Upper lobe of left lung (tissue), 6 donors: ENCODE data around the gene PAX2. TPM values are rescaled to one million over a fixed set of nuclear protein-coding genes. Genes with fewer than 3 reads are reported as not detected.

ENCODE experiments used
- ATAC-seq, 2 donors: fragments of 200-7000 bp; cut with Tn5 transposase; one replicate each; pipeline ENCODE4 v1.9.1; 2022; ENCODE audit warnings: mild to moderate bottlenecking in 2 of 2, moderate library complexity in 2 of 2; ENCODE audit not compliant: low FRiP score in 2 of 2
- DNase-seq, 2 donors: peaks; one replicate each; pipeline ENCODE4 v3.0.0-alpha.2; 2019 to 2020
- H3K27ac ChIP-seq, 4 donors: fragments of 200-600 bp; sonication (generic); one replicate each; pipeline ENCODE4 v1.5.1; 2016 to 2019
- H3K27me3 ChIP-seq, 4 donors: fragments of 200-600 bp; sonication (generic); one replicate each; pipeline ENCODE4 v1.5.1; 2017 to 2019
- H3K36me3 ChIP-seq, 4 donors: fragments of 200-600 bp; sonication (generic); one replicate each; pipeline ENCODE4 v1.5.1; 2016 to 2019
- H3K4me1 ChIP-seq, 4 donors: fragments of 200-600 bp; sonication (generic); one replicate each; pipeline ENCODE4 v1.5.1; 2018 to 2019
- H3K4me3 ChIP-seq, 4 donors: fragments of 200-600 bp; sonication (generic); one replicate each; pipeline ENCODE4 v1.5.1; 2017 to 2019; ENCODE audit warnings: mild to moderate bottlenecking in 2 of 4, moderate library complexity in 1 of 4
- H3K9me3 ChIP-seq, 4 donors: fragments of 200-600 bp; sonication (generic); one replicate each; pipeline ENCODE4 v1.5.1; 2018 to 2019
- CTCF ChIP-seq, 6 experiments: fragments of 450-650 bp in 4 of 6; fragments of 200-600 bp in 2 of 6; sonication (generic) in 2 of 6; IDR thresholded peaks; one replicate each; pipeline ENCODE4 v1.5.1; 2016 to 2019; ENCODE audit warnings: antibody characterized with exemption in 6 of 6
- EP300 ChIP-seq, 4 donors: sonication (generic); formaldehyde crosslinking; IDR thresholded peaks; one replicate each; pipeline ENCODE4 v1.5.1; 2017; ENCODE audit warnings: antibody characterized with exemption in 4 of 4, control low read depth in 2 of 4
- POLR2A ChIP-seq, 4 donors: fragments of 450-650 bp; IDR thresholded peaks; one replicate each; pipeline ENCODE4 v1.5.1; 2016 to 2017; ENCODE audit warnings: antibody characterized with exemption in 4 of 4, mild to moderate bottlenecking in 2 of 4
- POLR2AphosphoS5 ChIP-seq, 2 donors: sonication (generic); formaldehyde crosslinking; IDR thresholded peaks; one replicate each; pipeline ENCODE4 v1.5.1; 2017; ENCODE audit warnings: antibody characterized with exemption in 2 of 2
- WGBS, 2 donors: methylation state at CpG; one replicate each; pipeline ENCODE4 v1.1.5; 2017 to 2018; 5-methylcytosine and 5-hydroxymethylcytosine counted together
- total RNA-seq, 6 donors: library from RNA; depleted of rRNA in 4 of 6; stranded (reverse); fragments of >200 nt in 4 of 6; gene quantifications; one replicate each; pipeline versions ENCODE4 v1.1.0 to v1.2.1, GENCODE V29; 2016 to 2021
- donor health status: DM: no; HTN: no; CAD: no; lungs with moderate emphysema.
- donor health status: DM: no; HTN: yes; CAD: no; lungs with severe emphysema.

PAX2 gene
- total RNA-seq, 6 donors from 2014 or later, result 0.07 TPM; not detected in 5

- 57 to 71% methylated on average over 12 to 14 of the region's 14 CpGs for WGBS, 2 donors
- TF ChIP-seq EP300 (IDR thresholded peaks at IDR 0.05) (no peak), POLR2AphosphoS5 (IDR thresholded peaks at IDR 0.05) (no peak), CTCF (IDR thresholded peaks at IDR 0.05) (no peak), POLR2A (IDR thresholded peaks at IDR 0.05) (no peak)
- ATAC-seq (no peak), DNase-seq (no peak)
- H3K4me1 ChIP-seq, result no peaks in the 10 kb centered on the region
- peaks cover 0 to 6% (median 0%) of the 10 kb centered on the region in 4 donors for H3K27me3 ChIP-seq
- no peaks in the 10 kb centered on the region for H3K9me3 ChIP-seq
- no peak overlapping the region for H3K27ac ChIP-seq
- H3K4me3 ChIP-seq, result no peak overlapping the region
- H3K36me3 ChIP-seq, result no peaks in the 10 kb centered on the region
Observed at GRCh38 chr10:100805543-100806355, 60.4 kb downstream of the PAX2 start.

- TF ChIP-seq EP300 (IDR thresholded peaks at IDR 0.05), result no peak
- TF ChIP-seq CTCF (IDR thresholded peaks at IDR 0.05), result no peak
- no peak for TF ChIP-seq POLR2A (IDR thresholded peaks at IDR 0.05)
- TF ChIP-seq POLR2AphosphoS5 (IDR thresholded peaks at IDR 0.05), result no peak
- 72% methylated on average over 3 to 8 of the region's 8 CpGs for WGBS, 2 donors
- Histone ChIP-seq H3K36me3 (no peaks in the 10 kb centered on the region), H3K4me3 (no peak overlapping the region), H3K4me1 (no peaks in the 10 kb centered on the region), H3K9me3 (no peaks in the 10 kb centered on the region), H3K27ac (no peak overlapping the region), H3K27me3 (peaks cover 0 to 6% (median 0%) of the 10 kb centered on the region in 4 donors)
- DNase-seq, result no peak
- no peak for ATAC-seq
Observed at GRCh38 chr10:100806356-100806645, 60.9 kb downstream of the PAX2 start.

- Histone ChIP-seq H3K36me3 (no peaks in the 10 kb centered on the region), H3K4me1 (no peaks in the 10 kb centered on the region), H3K27ac (no peak overlapping the region), H3K9me3 (no peaks in the 10 kb centered on the region), H3K27me3 (peaks cover 0 to 6% (median 0%) of the 10 kb centered on the region in 4 donors), H3K4me3 (no peak overlapping the region)
- TF ChIP-seq CTCF (IDR thresholded peaks at IDR 0.05), result no peak
- TF ChIP-seq EP300 (IDR thresholded peaks at IDR 0.05), result no peak
- no peak for TF ChIP-seq POLR2AphosphoS5 (IDR thresholded peaks at IDR 0.05)
- TF ChIP-seq POLR2A (IDR thresholded peaks at IDR 0.05), result no peak
- no peak for ATAC-seq
- DNase-seq, result peak in 1 of 2 donors; percentile 60
- 75 to 80% methylated on average over 20 of the region's 20 CpGs for WGBS, 2 donors
Observed at GRCh38 chr10:100807241-100807951, 62.0 kb downstream of the PAX2 start.

- TF ChIP-seq CTCF (IDR thresholded peaks at IDR 0.05) (no peak), POLR2AphosphoS5 (IDR thresholded peaks at IDR 0.05) (no peak), POLR2A (IDR thresholded peaks at IDR 0.05) (no peak), EP300 (IDR thresholded peaks at IDR 0.05) (no peak)
- peaks cover 0 to 6% (median 0%) of the 10 kb centered on the region in 4 donors for H3K27me3 ChIP-seq
- DNase-seq, result no peak
- no peak overlapping the region for H3K4me3 ChIP-seq
- H3K9me3 ChIP-seq, result no peaks in the 10 kb centered on the region
- H3K27ac ChIP-seq, result no peak overlapping the region
- WGBS, 2 donors, result 72 to 73% methylated on average over 10 of the region's 10 CpGs
- ATAC-seq, result no peak
- H3K4me1 ChIP-seq, result no peaks in the 10 kb centered on the region
- no peaks in the 10 kb centered on the region for H3K36me3 ChIP-seq
Observed at GRCh38 chr10:100808876-100809275, 63.5 kb downstream of the PAX2 start.
